Gastrocnemius medialis (tissue), 4 donors: ENCODE data around the gene LARGE1. TPM values are rescaled to one million over a fixed set of nuclear protein-coding genes. Genes with fewer than 3 reads are reported as not detected.

Source experiments
- ATAC-seq, 2 donors: fragments of 150-250 bp; one replicate each; pipeline ENCODE4 v1.9.1; 2016
- DNase-seq, 2 donors: peaks; one replicate each; pipeline ENCODE4 v3.0.0-alpha.2; 2019
- H3K27ac ChIP-seq, 4 donors: fragments of 200-600 bp; sonication (generic); 1 replicate in 1 of 4; 2 replicates in 3 of 4; pipeline ENCODE4 v1.5.1; 2016 to 2018; ENCODE audit warnings: mild to moderate bottlenecking in 2 of 4, moderate library complexity in 1 of 4
- H3K27me3 ChIP-seq, 3 donors: fragments of 200-600 bp; sonication (generic) in 2 of 3; 1 replicate in 1 of 3; 2 replicates in 2 of 3; pipeline versions ENCODE4 v1.5.1 to v1.6.0; 2016 to 2019; ENCODE audit warnings: mild to moderate bottlenecking in 1 of 3, moderate library complexity in 1 of 3
- H3K36me3 ChIP-seq, 2 donors: fragments of 200-600 bp; sonication (generic) in 1 of 2; one replicate each; pipeline ENCODE4 v1.5.1; 2017 to 2018
- H3K4me1 ChIP-seq, 2 donors: fragments of 200-600 bp; sonication (generic) in 1 of 2; one replicate each; pipeline ENCODE4 v1.5.1; 2016 to 2017; ENCODE audit warnings: mild to moderate bottlenecking in 2 of 2
- H3K4me3 ChIP-seq, 4 donors: fragments of 200-600 bp; sonication (generic) in 3 of 4; 1 replicate in 1 of 4; 2 replicates in 3 of 4; pipeline ENCODE4 v1.5.1; 2016 to 2019; ENCODE audit warnings: mild to moderate bottlenecking in 2 of 4
- H3K9me3 ChIP-seq, 3 donors: fragments of 200-600 bp; sonication (generic) in 2 of 3; 1 replicate in 1 of 3; 2 replicates in 2 of 3; pipeline ENCODE4 v1.5.1; 2016 to 2019
- CTCF ChIP-seq, 5 experiments: fragments of 450-650 bp in 3 of 5; fragments of 200-600 bp in 2 of 5; sonication (generic) in 2 of 5; IDR thresholded peaks in 4 of 5; conservative IDR thresholded peaks in 1 of 5; 1 replicate in 4 of 5; 2 replicates in 1 of 5; pipeline ENCODE4 v1.5.1; 2016 to 2019; ENCODE audit warnings: antibody characterized with exemption in 5 of 5, mild to moderate bottlenecking in 3 of 5, moderate library complexity in 3 of 5
- POLR2A ChIP-seq, 2 donors: fragments of 450-650 bp; IDR thresholded peaks; one replicate each; pipeline ENCODE4 v1.6.1; 2017; ENCODE audit warnings: antibody characterized with exemption in 2 of 2, mild to moderate bottlenecking in 2 of 2, moderate library complexity in 2 of 2
- in situ Hi-C, 4 donors: fragments of 200-750 bp; cut with MboI; loops; one replicate each; pipeline versions ENCODE4 v1.15.0 to v1.8.0; 2017; ENCODE audit warnings: low sequenced_read_pairs in 4 of 4
- intact Hi-C: fragments of 100-400 bp; cut with DNase I; formaldehyde crosslinking; loops from one replicate; pipeline ENCODE4 v1.15.1; 2023; ENCODE audit warnings: low total_unique reads
- total RNA-seq, 4 donors: library from RNA; depleted of rRNA; stranded (reverse); fragments of >200 nt; gene quantifications; one replicate each; pipeline versions ENCODE4 v1.1.0 to v1.2.3, GENCODE V29; 2016

The LARGE1 gene
- total RNA-seq, 4 donors from 2014 or later, result 48.5 to 91.0 (median 68.4) TPM

- ATAC-seq, result no peak
- Histone ChIP-seq H3K36me3 (no peaks in the 10 kb centered on the region), H3K4me3 (no peak overlapping the region), H3K4me1 (peaks cover 0 to 9% of the 10 kb centered on the region in 2 donors), H3K27ac (no peak overlapping the region), H3K27me3 (no peaks in the 10 kb centered on the region), H3K9me3 (no peaks in the 10 kb centered on the region)
- in situ Hi-C loops, result loop anchor here in 3 of 4 donors (5.0 to 25.0 kb wide), 3 partner anchors 63 to 268 kb away; no protein-coding TSS in a partner anchor
- TF ChIP-seq CTCF (IDR thresholded peaks at IDR 0.05 in 4 of 5, conservative IDR thresholded peaks at IDR 0.05 in 1 of 5) (no peak), POLR2A (IDR thresholded peaks at IDR 0.05) (no peak)
- DNase-seq, result no peak
- intact Hi-C loops, result no loop called here
These were observed 340.0 kb downstream of the LARGE1 start for GRCh38 chr22:33580310-33580709.

- H3K4me1 ChIP-seq, result peaks cover 0 to 9% of the 10 kb centered on the region in 2 donors
- H3K27me3 ChIP-seq, result no peaks in the 10 kb centered on the region
- peak in 1 of 2 donors; percentile 34 for DNase-seq
- no peak for TF ChIP-seq POLR2A (IDR thresholded peaks at IDR 0.05)
- peak; percentile 84 to 94 (median 86) for TF ChIP-seq CTCF (IDR thresholded peaks at IDR 0.05 in 4 of 5, conservative IDR thresholded peaks at IDR 0.05 in 1 of 5)
- no peak overlapping the region for H3K4me3 ChIP-seq
- in situ Hi-C loops (loop anchor here (5.0 to 25.0 kb wide), 5 partner anchors 62 to 277 kb away; no protein-coding TSS in a partner anchor), intact Hi-C loops (loop anchor here (1.0 to 5.0 kb wide), 3 partner anchors 60 to 277 kb away; no protein-coding TSS in a partner anchor)
- H3K9me3 ChIP-seq, result no peaks in the 10 kb centered on the region
- peak; percentile 70 to 87 for ATAC-seq
- H3K27ac ChIP-seq, result no peak overlapping the region
- no peaks in the 10 kb centered on the region for H3K36me3 ChIP-seq
These were observed 340.7 kb downstream of the LARGE1 start for GRCh38 chr22:33579448-33580093.

GRCh38 chr22:33578752-33579151 is 341.5 kb downstream of the LARGE1 start:
- Histone ChIP-seq H3K27me3 (no peaks in the 10 kb centered on the region), H3K36me3 (no peaks in the 10 kb centered on the region), H3K27ac (no peak overlapping the region), H3K4me3 (no peak overlapping the region), H3K9me3 (no peaks in the 10 kb centered on the region), H3K4me1 (peaks cover 0 to 9% of the 10 kb centered on the region in 2 donors)
- no peak for DNase-seq
- in situ Hi-C loops, result loop anchor here (5.0 to 25.0 kb wide), 4 partner anchors 61 to 276 kb away; no protein-coding TSS in a partner anchor
- intact Hi-C loops, result loop anchor here (1.0 to 5.0 kb wide), 3 partner anchors 59 to 276 kb away; no protein-coding TSS in a partner anchor
- TF ChIP-seq CTCF (IDR thresholded peaks at IDR 0.05 in 4 of 5, conservative IDR thresholded peaks at IDR 0.05 in 1 of 5) (no peak), POLR2A (IDR thresholded peaks at IDR 0.05) (no peak)
- no peak for ATAC-seq

GRCh38 chr22:33577862-33578411 is 342.3 kb downstream of the LARGE1 start:
- in situ Hi-C loops (loop anchor here (5.0 to 25.0 kb wide), 4 partner anchors 61 to 276 kb away; no protein-coding TSS in a partner anchor), intact Hi-C loops (loop anchor here (5.0 kb wide), 1 partner anchor 111 kb away; no protein-coding TSS in a partner anchor)
- ATAC-seq (no peak), DNase-seq (no peak)
- H3K4me1 ChIP-seq, result peaks cover 0 to 9% of the 10 kb centered on the region in 2 donors
- TF ChIP-seq CTCF (IDR thresholded peaks at IDR 0.05 in 4 of 5, conservative IDR thresholded peaks at IDR 0.05 in 1 of 5), result no peak
- no peak for TF ChIP-seq POLR2A (IDR thresholded peaks at IDR 0.05)
- H3K27me3 ChIP-seq, result no peaks in the 10 kb centered on the region
- H3K9me3 ChIP-seq, result no peaks in the 10 kb centered on the region
- H3K36me3 ChIP-seq, result no peaks in the 10 kb centered on the region
- no peak overlapping the region for H3K4me3 ChIP-seq
- H3K27ac ChIP-seq, result no peak overlapping the region
